GM12873 (cell line): ENCODE results near the gene ECT2L.

ENCODE experiments used
- TF ChIP-seq, protein P1 (sequence below): IDR thresholded peaks from 2 replicates; pipeline ENCODE4 v1.5.1; 2012; ENCODE audit warnings: low read depth, mild to moderate bottlenecking, moderate library complexity, low read length, control low read depth; ENCODE audit not compliant: insufficient read depth; ENCODE audit errors: missing control alignments

The ECT2L gene

GRCh38 chr6:138863321-138863720 lies 67.4 kb downstream of the ECT2L start:
- TF ChIP-seq, protein P1, sequence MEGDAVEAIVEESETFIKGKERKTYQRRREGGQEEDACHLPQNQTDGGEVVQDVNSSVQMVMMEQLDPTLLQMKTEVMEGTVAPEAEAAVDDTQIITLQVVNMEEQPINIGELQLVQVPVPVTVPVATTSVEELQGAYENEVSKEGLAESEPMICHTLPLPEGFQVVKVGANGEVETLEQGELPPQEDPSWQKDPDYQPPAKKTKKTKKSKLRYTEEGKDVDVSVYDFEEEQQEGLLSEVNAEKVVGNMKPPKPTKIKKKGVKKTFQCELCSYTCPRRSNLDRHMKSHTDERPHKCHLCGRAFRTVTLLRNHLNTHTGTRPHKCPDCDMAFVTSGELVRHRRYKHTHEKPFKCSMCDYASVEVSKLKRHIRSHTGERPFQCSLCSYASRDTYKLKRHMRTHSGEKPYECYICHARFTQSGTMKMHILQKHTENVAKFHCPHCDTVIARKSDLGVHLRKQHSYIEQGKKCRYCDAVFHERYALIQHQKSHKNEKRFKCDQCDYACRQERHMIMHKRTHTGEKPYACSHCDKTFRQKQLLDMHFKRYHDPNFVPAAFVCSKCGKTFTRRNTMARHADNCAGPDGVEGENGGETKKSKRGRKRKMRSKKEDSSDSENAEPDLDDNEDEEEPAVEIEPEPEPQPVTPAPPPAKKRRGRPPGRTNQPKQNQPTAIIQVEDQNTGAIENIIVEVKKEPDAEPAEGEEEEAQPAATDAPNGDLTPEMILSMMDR = no peak

- TF ChIP-seq, protein P1 = no peak
Measured at GRCh38 chr6:138864343-138864890, 68.5 kb downstream of the ECT2L start.

GRCh38 chr6:138865480-138866109 lies 69.7 kb downstream of the ECT2L start:
- TF ChIP-seq, protein P1 = no peak

DNA sequence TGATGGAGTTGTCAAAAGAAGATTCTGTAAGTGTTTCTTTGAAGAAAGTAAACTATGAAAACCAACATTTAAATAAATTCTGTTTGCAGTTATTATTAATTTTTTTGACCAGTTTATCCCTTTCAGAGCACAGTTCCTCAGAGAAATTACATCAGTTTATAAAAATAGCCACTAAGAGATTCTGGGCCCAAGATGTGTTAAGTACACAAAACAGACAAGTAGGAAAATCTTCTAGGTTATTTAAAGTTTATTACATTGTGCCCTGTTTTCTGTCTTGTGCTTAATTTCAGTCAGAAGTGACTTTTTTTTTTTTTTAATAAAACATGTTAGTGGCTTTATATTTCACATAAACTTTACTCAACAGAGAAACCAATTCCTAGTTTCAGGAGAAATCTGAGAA lies 72.3 kb downstream of the ECT2L start:
- TF ChIP-seq, protein P1 = no peak

DNA sequence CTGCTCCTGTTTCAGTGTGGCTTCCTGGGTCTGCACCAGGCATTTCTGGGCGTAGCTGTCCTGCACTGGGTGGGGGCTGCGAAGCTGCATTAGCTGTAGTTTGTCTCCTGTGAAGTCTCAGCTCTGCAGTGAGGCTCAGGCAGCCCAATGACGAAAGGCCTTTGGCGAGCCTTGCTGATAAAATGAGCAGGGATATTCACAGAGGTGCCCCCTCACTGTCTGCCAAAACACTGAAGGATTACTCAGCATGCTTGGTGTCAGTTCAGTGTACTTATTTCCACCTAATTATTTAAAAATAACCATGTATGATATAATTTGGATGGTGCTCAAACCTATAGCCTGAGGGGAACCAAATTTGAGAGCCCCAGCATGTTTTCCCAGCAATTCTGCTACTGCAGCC lies 73.5 kb downstream of the ECT2L start:
- TF ChIP-seq, protein P1 = no peak

- TF ChIP-seq, protein P1 = no peak
Measured at GRCh38 chr6:138873191-138873590, 77.3 kb downstream of the ECT2L start.

DNA sequence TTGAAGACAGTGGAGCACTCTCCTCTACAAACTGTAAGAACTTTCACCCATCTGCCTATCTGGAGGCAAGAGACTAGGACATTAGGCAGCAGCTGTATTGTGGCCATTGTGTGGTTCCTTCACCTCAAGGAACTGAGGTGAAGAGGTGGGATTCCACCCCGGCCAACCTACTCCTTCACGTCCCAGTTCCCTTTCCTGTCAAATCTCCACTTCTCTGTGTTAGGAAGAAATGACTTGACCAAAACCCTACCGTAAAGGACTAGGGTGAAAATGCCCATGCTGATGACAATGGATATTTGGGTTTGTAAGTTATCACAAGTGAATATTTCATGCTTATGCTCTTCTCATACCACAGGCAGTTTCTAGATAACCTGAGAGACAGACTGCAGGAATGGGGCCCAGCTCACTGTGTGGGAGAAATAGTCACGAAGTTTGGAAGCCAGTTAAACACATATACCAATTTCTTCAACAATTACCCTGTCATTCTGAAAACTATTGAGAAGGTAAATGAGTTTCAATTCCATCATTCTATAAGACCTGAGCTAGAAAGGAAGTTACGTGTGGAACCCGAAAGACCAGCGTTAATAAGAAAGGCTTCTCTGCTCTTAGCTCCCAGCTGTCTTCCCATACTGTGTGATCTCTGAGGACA lies 86.6 kb downstream of the ECT2L start:
- TF ChIP-seq, protein P1 = no peak
